GDM1 (cell line): ENCODE measurements around the gene RORC.
"Not testable (repeated sequence)": the region's sequence is repeated elsewhere in the genome, so short reads cannot be mapped to it uniquely, and the experiment has no call there.

Experiments used
- DNase-seq: peaks from one replicate; lab custom pipeline; 2025; lab: John Stamatoyannopoulos, UW

Gene RORC

GRCh38 chr1:151774256-151774922 lies 57.2 kb downstream of the RORC start:
- no peak for DNase-seq

GRCh38 chr1:151773702-151774101 lies 57.9 kb downstream of the RORC start:
- no peak for DNase-seq

GRCh38 chr1:151769270-151769669 lies 62.3 kb downstream of the RORC start:
- not testable (repeated sequence) for DNase-seq

GRCh38 chr1:151768351-151769066 lies 63.1 kb downstream of the RORC start:
- DNase-seq: not testable (repeated sequence)

GRCh38 chr1:151763990-151764389 lies 67.6 kb downstream of the RORC start:
- no peak for DNase-seq

- peak; percentile 65 for DNase-seq
These were observed 68.4 kb downstream of the RORC start, which contains the start of gene MRPL9 for GRCh38 chr1:151762941-151763921. MRPL9 (minus strand) TSS chr1:151763496; CDS start chr1:151763479, 17 bp downstream.

- DNase-seq: no peak
These were observed 70.8 kb downstream of the RORC start for GRCh38 chr1:151760597-151761385.

- no peak for DNase-seq
These were observed 72.4 kb downstream of the RORC start for GRCh38 chr1:151759241-151759640.

- no peak for DNase-seq
These were observed 75.3 kb downstream of the RORC start for GRCh38 chr1:151756291-151756690.
